ENCODE data around the gene DCLRE1A.

GRCh38 chr10:113849140-113849803 is 4.6 kb downstream of the DCLRE1A start:
- no peak; the same call in 1 of the 2 replicates for TF ChIP-seq CTCF (IDR thresholded peaks at IDR 0.05)
- no peak for TF ChIP-seq REST (IDR thresholded peaks at IDR 0.05; ENCODE audit: insufficient read depth in 1 of 2, low read depth in 2 of 2, low read length in 1 of 2)
- TF ChIP-seq POLR2AphosphoS5 (IDR thresholded peaks at IDR 0.05; ENCODE audit: low read depth, low read length): no peak

Data from Panc1 (cell line).